ENCODE results near the gene PYDC2.
"Not testable (repeated sequence)": the region's sequence is repeated elsewhere in the genome, so short reads cannot be mapped to it uniquely, and the experiment has no call there.

Gene PYDC2

GRCh38 chr3:191470080-191470479 is 9.1 kb downstream of the PYDC2 start:
- no peak for DNase-seq (ENCODE audit: low read depth in 3 of 3)

GRCh38 chr3:191470545-191470944 is 9.6 kb downstream of the PYDC2 start:
- no peak for DNase-seq (ENCODE audit: low read depth in 3 of 3)

- DNase-seq (ENCODE audit: low read depth in 3 of 3), result no peak
These were observed 12.8 kb downstream of the PYDC2 start for GRCh38 chr3:191473661-191474198.

- DNase-seq (ENCODE audit: low read depth in 3 of 3), result no peak
These were observed 15.3 kb downstream of the PYDC2 start for GRCh38 chr3:191476066-191476772.

GRCh38 chr3:191483994-191484393 is 23.0 kb downstream of the PYDC2 start:
- DNase-seq (ENCODE audit: low read depth in 3 of 3), result not testable (repeated sequence)

- no peak for DNase-seq (ENCODE audit: low read depth in 3 of 3)
These were observed 23.5 kb downstream of the PYDC2 start for GRCh38 chr3:191484461-191484860.

- DNase-seq (ENCODE audit: low read depth in 3 of 3), result no peak
These were observed 31.6 kb downstream of the PYDC2 start for GRCh38 chr3:191492601-191493000.

GRCh38 chr3:191493336-191493735 is 32.4 kb downstream of the PYDC2 start:
- DNase-seq (ENCODE audit: low read depth in 3 of 3), result no peak

GRCh38 chr3:191499307-191500080 is 38.5 kb downstream of the PYDC2 start:
- DNase-seq (ENCODE audit: low read depth in 3 of 3), result no peak

- DNase-seq (ENCODE audit: low read depth in 3 of 3), result no peak
These were observed 39.9 kb downstream of the PYDC2 start for GRCh38 chr3:191500892-191501291.

- DNase-seq (ENCODE audit: low read depth in 3 of 3), result no peak
These were observed 41.6 kb downstream of the PYDC2 start for GRCh38 chr3:191502583-191502982.

GRCh38 chr3:191509078-191509477 is 48.1 kb downstream of the PYDC2 start:
- DNase-seq (ENCODE audit: low read depth in 3 of 3), result no peak

Data from stimulated activated CD4-positive, alpha-beta T cell treated with anti-CD3 and anti-CD28 coated beads, TNF-alpha, amount 100 ng/mL, for 48 hours (primary cell).